ENCODE results near the gene ATXN1. TPM values are rescaled to one million over a fixed set of nuclear protein-coding genes. Genes with fewer than 3 reads are reported as not detected.

The ATXN1 gene
- total and polyA plus RNA-seq, 2 of the 13 experiments (the other 11 are each of a cell fraction or from before 2014, with no cell fraction given): 20.7 to 39.5 TPM

DNA sequence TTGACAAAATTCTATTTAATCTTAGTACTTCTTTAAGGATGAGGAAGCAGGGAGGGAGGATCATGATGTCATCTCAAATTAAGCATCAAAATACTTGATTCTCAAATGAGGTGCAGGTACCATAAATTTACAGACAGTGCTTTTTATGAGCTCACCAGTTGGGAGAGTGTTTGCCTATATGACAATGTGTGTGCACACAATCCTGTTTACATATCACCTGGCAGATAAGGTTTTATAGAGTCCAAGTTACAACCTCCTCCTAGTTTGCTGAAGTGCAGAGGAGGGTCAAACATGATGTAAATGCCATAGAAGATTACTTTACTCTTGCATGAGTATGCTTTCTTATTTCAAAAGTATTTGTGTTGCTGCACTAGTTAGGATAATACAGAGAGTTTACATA lies 6.4 kb downstream of the ATXN1 start (continued):
- no peak for TF ChIP-seq NONO (IDR thresholded peaks at IDR 0.05)
- TF ChIP-seq NONO (CRISPR knock-in tag; conservative IDR thresholded peaks at IDR 0.05): 0 out of 2 replicates have a peak, but pooled peaks have one; percentile 37
- peak; percentile 42; the same call in 1 of the 2 replicates for TF ChIP-seq PATZ1 (CRISPR knock-in tag; IDR thresholded peaks at IDR 0.05)
- no peak for TF ChIP-seq KDM5B (CRISPR knock-in tag; IDR thresholded peaks at IDR 0.05; ENCODE audit: borderline replicate concordance)
- TF ChIP-seq REST (IDR thresholded peaks at IDR 0.05; ENCODE audit: borderline replicate concordance in 1 of 2, low read depth in 1 of 2, low read length in 2 of 2): no peak
- TF ChIP-seq TFDP2 (CRISPR knock-in tag; IDR thresholded peaks at IDR 0.05): no peak
- TF ChIP-seq ZNF24 (IDR thresholded peaks at IDR 0.05): no peak; the same call in 1 of the 2 replicates
- no peak for TF ChIP-seq BHLHE40 (IDR thresholded peaks at IDR 0.05; ENCODE audit: low read length)
- TF ChIP-seq, protein P1, sequence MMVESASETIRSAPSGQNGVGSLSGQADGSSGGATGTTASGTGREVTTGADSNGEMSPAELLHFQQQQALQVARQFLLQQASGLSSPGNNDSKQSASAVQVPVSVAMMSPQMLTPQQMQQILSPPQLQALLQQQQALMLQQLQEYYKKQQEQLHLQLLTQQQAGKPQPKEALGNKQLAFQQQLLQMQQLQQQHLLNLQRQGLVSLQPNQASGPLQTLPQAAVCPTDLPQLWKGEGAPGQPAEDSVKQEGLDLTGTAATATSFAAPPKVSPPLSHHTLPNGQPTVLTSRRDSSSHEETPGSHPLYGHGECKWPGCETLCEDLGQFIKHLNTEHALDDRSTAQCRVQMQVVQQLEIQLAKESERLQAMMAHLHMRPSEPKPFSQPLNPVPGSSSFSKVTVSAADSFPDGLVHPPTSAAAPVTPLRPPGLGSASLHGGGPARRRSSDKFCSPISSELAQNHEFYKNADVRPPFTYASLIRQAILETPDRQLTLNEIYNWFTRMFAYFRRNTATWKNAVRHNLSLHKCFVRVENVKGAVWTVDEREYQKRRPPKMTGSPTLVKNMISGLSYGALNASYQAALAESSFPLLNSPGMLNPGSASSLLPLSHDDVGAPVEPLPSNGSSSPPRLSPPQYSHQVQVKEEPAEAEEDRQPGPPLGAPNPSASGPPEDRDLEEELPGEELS (CRISPR knock-in tag; IDR thresholded peaks at IDR 0.05): peak; percentile 93
- TF ChIP-seq KMT2B (CRISPR knock-in tag; IDR thresholded peaks at IDR 0.05): peak; percentile 53; the same call in 1 of the 2 replicates
- TF ChIP-seq ZNF713 (CRISPR knock-in tag; IDR thresholded peaks at IDR 0.05): no peak
- peak; percentile 13 for TF ChIP-seq ZNF781 (CRISPR knock-in tag; IDR thresholded peaks at IDR 0.05; ENCODE audit: borderline replicate concordance, not compliant biosample characterization)
- no peak for TF ChIP-seq ZNF607 (CRISPR knock-in tag; IDR thresholded peaks at IDR 0.05; ENCODE audit: borderline replicate concordance)
- TF ChIP-seq ZNF354B (CRISPR knock-in tag; IDR thresholded peaks at IDR 0.05): no peak
- peak; percentile 78 for TF ChIP-seq FOXO1 (CRISPR knock-in tag; IDR thresholded peaks at IDR 0.05)
- no peak for TF ChIP-seq RFXAP (CRISPR knock-in tag; IDR thresholded peaks at IDR 0.05; ENCODE audit: borderline replicate concordance)
- TF ChIP-seq HOXD1 (CRISPR knock-in tag; IDR thresholded peaks at IDR 0.05): no peak
